Kidney tubule cell (primary cell): ENCODE measurements around the gene MDM4.
A peak's percentile ranks its signal among the peaks of the same experiment; 100 is the strongest.

ENCODE experiments used
- DNase-seq: peaks from one replicate; pipeline ENCODE4 v3.0.0-alpha.2; 2018; ENCODE audit warnings: low spot score

The MDM4 gene

GRCh38 chr1:204491655-204492054, 24.6 kb upstream of the MDM4 start:
- DNase-seq: no peak

GRCh38 chr1:204493145-204493983, 22.8 kb upstream of the MDM4 start:
- DNase-seq: peak; percentile 42

GRCh38 chr1:204493984-204494280, 22.3 kb upstream of the MDM4 start:
- DNase-seq: peak; percentile 63

- DNase-seq: peak; percentile 89
Observed at GRCh38 chr1:204494281-204495077, 21.7 kb upstream of the MDM4 start, which contains the start of gene PIK3C2B. Gene PIK3C2B (minus strand): TSS chr1:204494805. CDS start chr1:204469802, 25,003 bp downstream.

- no peak for DNase-seq
Observed at GRCh38 chr1:204495078-204495753, 21.0 kb upstream of the MDM4 start.

- DNase-seq: no peak
Observed at GRCh38 chr1:204495777-204496176, 20.4 kb upstream of the MDM4 start.

- no peak for DNase-seq
Observed at GRCh38 chr1:204498981-204499380, 17.2 kb upstream of the MDM4 start.

GRCh38 chr1:204499511-204500468, 16.4 kb upstream of the MDM4 start:
- DNase-seq: no peak

GRCh38 chr1:204502241-204502640, 14.0 kb upstream of the MDM4 start:
- DNase-seq: no peak

GRCh38 chr1:204503122-204503912, 12.9 kb upstream of the MDM4 start:
- DNase-seq: peak; percentile 74

GRCh38 chr1:204503913-204504519, 12.2 kb upstream of the MDM4 start:
- peak; percentile 30 for DNase-seq

GRCh38 chr1:204505674-204506200, 10.5 kb upstream of the MDM4 start:
- DNase-seq: no peak

- DNase-seq: peak; percentile 96
Observed at GRCh38 chr1:204506201-204506968, 9.8 kb upstream of the MDM4 start.

GRCh38 chr1:204506969-204507316, 9.3 kb upstream of the MDM4 start:
- peak; percentile 91 for DNase-seq

- DNase-seq: peak; percentile 70
Observed at GRCh38 chr1:204507317-204508105, 8.7 kb upstream of the MDM4 start.

GRCh38 chr1:204509186-204509635, 7.0 kb upstream of the MDM4 start:
- no peak for DNase-seq

- no peak for DNase-seq
Observed at GRCh38 chr1:204511366-204511765, 4.8 kb upstream of the MDM4 start.

- no peak for DNase-seq
Observed at GRCh38 chr1:204513117-204513716, 3.0 kb upstream of the MDM4 start.
